GM12878 (cell line): Measurements from ENCODE around the gene ZNF526. TPM values are rescaled to one million over a fixed set of nuclear protein-coding genes. Genes with fewer than 3 reads are reported as not detected.

Experiments used
- ATAC-seq: fragments of 200-7000 bp; cut with Tn5 transposase; 3 replicates; pipeline ENCODE4 v1.9.1; 2020; ENCODE audit warnings: mild to moderate bottlenecking, moderate library complexity
- BruUV-seq: library from RNA; stranded (reverse); fragments of 400-500 nt; replicated peaks from 2 replicates; lab custom pipeline; 2021; lab: Mats Ljungman, UMichigan
- CTCF ChIA-PET: fragments of 300-600 bp; sonication (Branson Sonifier 250); formaldehyde crosslinking; extraction: SDS; loops from one replicate; lab custom pipeline; 2021; ENCODE audit warnings: inconsistent platforms; lab: Yijun Ruan, JAX
- POLR2A ChIA-PET: fragments of 350-600 bp; formaldehyde crosslinking; extraction: SDS; loops from one replicate; lab custom pipeline; 2021; ENCODE audit warnings: inconsistent platforms; lab: Charles Lee
- RAD21 ChIA-PET: fragments of 300-600 bp; sonication (Branson Sonifier 250); formaldehyde crosslinking; loops from one replicate; lab custom pipeline; 2023; ENCODE audit warnings: antibody characterized with exemption; ENCODE audit not compliant: unreplicated experiment; lab: Charles Lee
- SMC1A ChIA-PET: fragments of 300-600 bp; sonication (Branson Sonifier 250); formaldehyde crosslinking; loops from one replicate; lab custom pipeline; 2023; ENCODE audit not compliant: unreplicated experiment, uncharacterized antibody; lab: Charles Lee
- DNase-seq: peaks from one replicate; pipeline ENCODE4 v3.0.0-alpha.2; 2011; ENCODE audit warnings: low read depth, low spot score
- FAIRE-seq: peaks from 3 replicates; lab custom pipeline; 2011; peaks lifted over from hg19 to GRCh38; lab: Jason Lieb, UNC
- H2AFZ ChIP-seq: 2 replicates; pipeline ENCODE4 v1.6.0; 2011; ENCODE audit warnings: low read depth, low read length, control low read depth; ENCODE audit not compliant: control insufficient read depth
- H3K27ac ChIP-seq: 2 replicates; pipeline ENCODE4 v1.5.1; 2011; ENCODE audit warnings: control low read depth; ENCODE audit not compliant: control insufficient read depth, insufficient read depth
- H3K27me3 ChIP-seq, 2 experiments: replicated peaks in 1 of 2; 2 replicates each; pipeline versions ENCODE4 v1.6.0 to v1.6.1; 2011; ENCODE audit warnings: low read length in 1 of 2; ENCODE audit not compliant: control insufficient read depth in 2 of 2, insufficient read depth in 2 of 2
- H3K36me3 ChIP-seq, 2 experiments: 2 replicates each; pipeline ENCODE4 v1.5.1; 2011; ENCODE audit warnings: low read length in 1 of 2; ENCODE audit not compliant: control insufficient read depth in 2 of 2, insufficient read depth in 2 of 2
- H3K4me1 ChIP-seq: 2 replicates; pipeline ENCODE4 v1.6.1; 2011; ENCODE audit warnings: mild to moderate bottlenecking, low read length, moderate library complexity, mixed read lengths; ENCODE audit not compliant: control insufficient read depth, insufficient read depth
- H3K4me2 ChIP-seq: 2 replicates; pipeline ENCODE4 v1.6.0; 2011; ENCODE audit warnings: control low read depth; ENCODE audit not compliant: control insufficient read depth, insufficient read depth
- H3K4me3 ChIP-seq: fragments of 200-600 bp; sonication (generic); 2 replicates; pipeline ENCODE4 v1.5.1; 2016
- H3K79me2 ChIP-seq: 2 replicates; pipeline ENCODE4 v1.6.0; 2011; ENCODE audit warnings: low read length; ENCODE audit not compliant: control insufficient read depth, insufficient read depth
- H3K9ac ChIP-seq: 2 replicates; pipeline ENCODE4 v1.8.0; 2011; ENCODE audit warnings: low read length, control low read depth, mixed read lengths; ENCODE audit not compliant: control insufficient read depth, insufficient read depth
- H3K9me3 ChIP-seq: replicated peaks from 3 replicates; pipeline ENCODE4 v1.5.1; 2011; ENCODE audit warnings: mild to moderate bottlenecking, low read length; ENCODE audit not compliant: control insufficient read depth, insufficient read depth
- H4K20me1 ChIP-seq: 2 replicates; pipeline ENCODE4 v1.6.0; 2011; ENCODE audit not compliant: control insufficient read depth, insufficient read depth
- ATF7 ChIP-seq: fragments of 450-650 bp; IDR thresholded peaks from 2 replicates; pipeline ENCODE4 v1.6.1; 2016; ENCODE audit warnings: low read depth, mild to moderate bottlenecking
- CBX5 ChIP-seq: sonication (generic); IDR thresholded peaks from 2 replicates; pipeline ENCODE4 v1.6.1; 2016; ENCODE audit warnings: low read depth, moderate library complexity, mild to moderate bottlenecking, inconsistent platforms
- MEF2A ChIP-seq: IDR thresholded peaks from 2 replicates; pipeline ENCODE4 v1.6.1; 2011; ENCODE audit warnings: low read depth, mild to moderate bottlenecking, low read length, moderate library complexity; ENCODE audit not compliant: insufficient read depth
- NFYB ChIP-seq: IDR thresholded peaks from 2 replicates; pipeline ENCODE4 v1.6.1; 2011; ENCODE audit warnings: low read depth, mild to moderate bottlenecking, low read length, improper control_type of control experiment, moderate library complexity; ENCODE audit not compliant: insufficient read depth
- TBL1XR1 ChIP-seq: IDR thresholded peaks from 2 replicates; pipeline ENCODE4 v1.6.1; 2012; ENCODE audit warnings: low read depth, low read length, improper control_type of control experiment
- YBX1 ChIP-seq: fragments of 450-650 bp; IDR thresholded peaks from 2 replicates; pipeline ENCODE4 v1.6.1; 2016; ENCODE audit warnings: antibody characterized with exemption
- ZNF274 ChIP-seq: IDR thresholded peaks from one replicate; pipeline ENCODE4 v1.8.0; 2011; ENCODE audit not compliant: insufficient read length, insufficient read depth
- WGBS: methylation state at CpG from one replicate; pipeline ENCODE4 v1.1.6; 2016; ENCODE audit warnings: low lambda C conversion rate; ENCODE audit not compliant: insufficient replicate concordance, insufficient coverage; ENCODE audit errors: missing lambda C conversion rate; 5-methylcytosine and 5-hydroxymethylcytosine counted together
- in situ Hi-C: fragments of 300-500 bp; cut with MboI; formaldehyde crosslinking; loops from 9 replicates; pipeline ENCODE4 v1.14.3; 2018; ENCODE audit warnings: mixed read lengths
- intact Hi-C: fragments of 100-400 bp; cut with micrococcal nuclease; formaldehyde crosslinking; loops from one replicate; pipeline ENCODE4 v1.14.2; 2022; ENCODE audit not compliant: unreplicated experiment
- polyA plus RNA-seq, 11 experiments: library from polyadenylated mRNA; depleted of rRNA in 4 of 11; unstranded in 6 of 11; stranded (reverse) in 5 of 11; fragments of >200 nt; fragmentation: Nextera tagmentation in 4 of 11; fragmentation: Illumina TruSeq in 1 of 11; extraction: Ambion mirVana in 4 of 11; extraction: Trizol in 1 of 11; gene quantifications; 1 replicate in 1 of 11; 2 replicates in 10 of 11; pipeline versions ENCODE4 v1.2.1 to v1.2.3, GENCODE V29; 2011 to 2016; ENCODE audit warnings: inconsistent platforms in 2 of 11, missing spikeins in 2 of 11, low read depth in 1 of 11
- total RNA-seq, 4 experiments: library from RNA; depleted of rRNA in 3 of 4; stranded (reverse); fragments of >200 nt in 3 of 4; fragmentation: Illumina TruSeq in 1 of 4; extraction: Trizol in 1 of 4; gene quantifications; 2 replicates each; pipeline versions ENCODE4 v1.2.1 to v1.2.3, GENCODE V29; 2013 to 2021
- TF ChIP-seq, protein P1 (sequence below): fragments of 450-650 bp; IDR thresholded peaks from 2 replicates; pipeline ENCODE4 v1.6.1; 2016; ENCODE audit warnings: mild to moderate bottlenecking
- TF ChIP-seq, protein P2 (sequence below): IDR thresholded peaks from 2 replicates; pipeline ENCODE4 v1.6.1; 2011; ENCODE audit warnings: mild to moderate bottlenecking, low read depth, low read length, moderate library complexity; ENCODE audit not compliant: insufficient replicate concordance
- TF ChIP-seq, protein P3 (sequence below): IDR thresholded peaks from 2 replicates; pipeline ENCODE4 v1.6.1; 2012; ENCODE audit warnings: mild to moderate bottlenecking, low read depth, low read length

Gene ZNF526
- total and polyA plus RNA-seq, 10 of the 15 experiments (the other 5 are each of a cell fraction or from before 2014, with no cell fraction given) = 1.8 to 18.3 (median 5.5) TPM

DNA sequence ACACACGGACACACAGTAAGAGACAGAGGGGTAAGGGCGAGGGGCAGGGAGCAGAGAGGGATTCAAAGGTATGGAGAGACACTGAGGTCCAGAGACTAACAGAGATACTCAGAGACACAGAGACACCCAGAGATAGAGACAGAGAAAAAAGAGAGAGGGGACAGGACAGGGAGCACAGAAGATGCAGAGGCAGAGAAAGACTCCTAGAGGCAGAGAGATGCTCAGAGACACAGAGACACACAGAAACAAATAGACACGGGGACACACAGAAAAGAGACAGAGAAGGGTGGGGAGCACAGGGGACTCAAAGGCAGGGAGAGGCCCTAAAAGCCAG is 42.5 kb upstream of the ZNF526 start:
- no peak for ATAC-seq
- SMC1A ChIA-PET = no interaction called here
- intact Hi-C loops (no loop called here), in situ Hi-C loops (no loop called here)
- no peaks in the 10 kb centered on the region for H3K36me3 ChIP-seq
- H3K4me3 ChIP-seq = no peak overlapping the region
- no peak for DNase-seq
- CTCF ChIA-PET = no interaction called here
- H2AFZ ChIP-seq = no peak overlapping the region
- TF ChIP-seq TBL1XR1 (no peak), ATF7 (no peak), NFYB (no peak), CBX5 (no peak), ZNF274 (no peak), YBX1 (no peak), MEF2A (no peak)
- TF ChIP-seq, protein P1, sequence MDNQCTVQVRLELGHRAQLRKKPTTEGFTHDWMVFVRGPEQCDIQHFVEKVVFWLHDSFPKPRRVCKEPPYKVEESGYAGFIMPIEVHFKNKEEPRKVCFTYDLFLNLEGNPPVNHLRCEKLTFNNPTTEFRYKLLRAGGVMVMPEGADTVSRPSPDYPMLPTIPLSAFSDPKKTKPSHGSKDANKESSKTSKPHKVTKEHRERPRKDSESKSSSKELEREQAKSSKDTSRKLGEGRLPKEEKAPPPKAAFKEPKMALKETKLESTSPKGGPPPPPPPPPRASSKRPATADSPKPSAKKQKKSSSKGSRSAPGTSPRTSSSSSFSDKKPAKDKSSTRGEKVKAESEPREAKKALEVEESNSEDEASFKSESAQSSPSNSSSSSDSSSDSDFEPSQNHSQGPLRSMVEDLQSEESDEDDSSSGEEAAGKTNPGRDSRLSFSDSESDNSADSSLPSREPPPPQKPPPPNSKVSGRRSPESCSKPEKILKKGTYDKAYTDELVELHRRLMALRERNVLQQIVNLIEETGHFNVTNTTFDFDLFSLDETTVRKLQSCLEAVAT = no peak
- TF ChIP-seq, protein P2, sequence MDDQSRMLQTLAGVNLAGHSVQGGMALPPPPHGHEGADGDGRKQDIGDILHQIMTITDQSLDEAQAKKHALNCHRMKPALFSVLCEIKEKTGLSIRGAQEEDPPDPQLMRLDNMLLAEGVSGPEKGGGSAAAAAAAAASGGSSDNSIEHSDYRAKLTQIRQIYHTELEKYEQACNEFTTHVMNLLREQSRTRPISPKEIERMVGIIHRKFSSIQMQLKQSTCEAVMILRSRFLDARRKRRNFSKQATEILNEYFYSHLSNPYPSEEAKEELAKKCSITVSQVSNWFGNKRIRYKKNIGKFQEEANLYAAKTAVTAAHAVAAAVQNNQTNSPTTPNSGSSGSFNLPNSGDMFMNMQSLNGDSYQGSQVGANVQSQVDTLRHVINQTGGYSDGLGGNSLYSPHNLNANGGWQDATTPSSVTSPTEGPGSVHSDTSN = no peak
- TF ChIP-seq, protein P3, sequence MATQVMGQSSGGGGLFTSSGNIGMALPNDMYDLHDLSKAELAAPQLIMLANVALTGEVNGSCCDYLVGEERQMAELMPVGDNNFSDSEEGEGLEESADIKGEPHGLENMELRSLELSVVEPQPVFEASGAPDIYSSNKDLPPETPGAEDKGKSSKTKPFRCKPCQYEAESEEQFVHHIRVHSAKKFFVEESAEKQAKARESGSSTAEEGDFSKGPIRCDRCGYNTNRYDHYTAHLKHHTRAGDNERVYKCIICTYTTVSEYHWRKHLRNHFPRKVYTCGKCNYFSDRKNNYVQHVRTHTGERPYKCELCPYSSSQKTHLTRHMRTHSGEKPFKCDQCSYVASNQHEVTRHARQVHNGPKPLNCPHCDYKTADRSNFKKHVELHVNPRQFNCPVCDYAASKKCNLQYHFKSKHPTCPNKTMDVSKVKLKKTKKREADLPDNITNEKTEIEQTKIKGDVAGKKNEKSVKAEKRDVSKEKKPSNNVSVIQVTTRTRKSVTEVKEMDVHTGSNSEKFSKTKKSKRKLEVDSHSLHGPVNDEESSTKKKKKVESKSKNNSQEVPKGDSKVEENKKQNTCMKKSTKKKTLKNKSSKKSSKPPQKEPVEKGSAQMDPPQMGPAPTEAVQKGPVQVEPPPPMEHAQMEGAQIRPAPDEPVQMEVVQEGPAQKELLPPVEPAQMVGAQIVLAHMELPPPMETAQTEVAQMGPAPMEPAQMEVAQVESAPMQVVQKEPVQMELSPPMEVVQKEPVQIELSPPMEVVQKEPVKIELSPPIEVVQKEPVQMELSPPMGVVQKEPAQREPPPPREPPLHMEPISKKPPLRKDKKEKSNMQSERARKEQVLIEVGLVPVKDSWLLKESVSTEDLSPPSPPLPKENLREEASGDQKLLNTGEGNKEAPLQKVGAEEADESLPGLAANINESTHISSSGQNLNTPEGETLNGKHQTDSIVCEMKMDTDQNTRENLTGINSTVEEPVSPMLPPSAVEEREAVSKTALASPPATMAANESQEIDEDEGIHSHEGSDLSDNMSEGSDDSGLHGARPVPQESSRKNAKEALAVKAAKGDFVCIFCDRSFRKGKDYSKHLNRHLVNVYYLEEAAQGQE = no peak
- TF ChIP-seq, all 136 proteins: peak for 0
- no TSS peak for BruUV-seq
- WGBS = 31% methylated on average over 3 of the region's 3 CpGs
- no peaks in the 10 kb centered on the region for H3K79me2 ChIP-seq
- H3K27me3 ChIP-seq = peaks cover 9 to 32% of the 10 kb centered on the region in 2 experiments
- ChIA-PET RAD21 (interaction anchor here (1.2 kb wide), 1 partner anchor 25 kb away, joined by 3 read pairs; no protein-coding TSS in a partner anchor), POLR2A (no interaction called here)
- H4K20me1 ChIP-seq = no peaks in the 10 kb centered on the region; the same call in 1 of the 2 replicates
- no peak overlapping the region for H3K27ac ChIP-seq
- no peaks in the 10 kb centered on the region for H3K9me3 ChIP-seq
- no peak overlapping the region for H3K4me2 ChIP-seq
- no peak for FAIRE-seq
- H3K9ac ChIP-seq = no peak overlapping the region
- H3K4me1 ChIP-seq = no peaks in the 10 kb centered on the region
